ENCODE measurements around the gene ILDR2.

- TF ChIP-seq EZH2phosphoT487 (IDR thresholded peaks at IDR 0.05; ENCODE audit: insufficient read depth, low read depth) (no peak), EZH2 (IDR thresholded peaks at IDR 0.05; ENCODE audit: insufficient read depth, poor library complexity, severe bottlenecking) (no peak)
These were observed 115.7 kb downstream of the ILDR2 start for GRCh38 chr1:166859597-166859996.

Measured in GM23248 (cell line).